ENCODE results near the gene TMEM222.
"Not testable (repeated sequence)": the region's sequence is repeated elsewhere in the genome, so short reads cannot be mapped to it uniquely, and the experiment has no call there.

TMEM222 gene

GRCh38 chr1:27321813-27322568 is at the start of gene TMEM222:
Gene TMEM222, plus strand, starts transcription at chr1:27322163. Its CDS starts 35 bp downstream, at chr1:27322198.
- Histone ChIP-seq H3K4me3 (ENCODE audit: low read depth in 1 of 2, low read length in 2 of 2) (peak within 1 kb of the TSS; percentile 95 to 99), H3K9me3 (ENCODE audit: low read length) (no peaks in the 10 kb centered on the region), H3K4me1 (ENCODE audit: insufficient read depth, low read length) (peaks cover 29% of the 10 kb centered on the region), H3K9ac (ENCODE audit: low read length) (peak within 1 kb of the TSS; percentile 69), H3K27ac (ENCODE audit: low read depth, low read length) (peak within 1 kb of the TSS; percentile 96), H3K36me3 (ENCODE audit: insufficient read depth, low read length) (peaks cover 17% of the 10 kb centered on the region), H3K27me3 (ENCODE audit: control insufficient read depth in 1 of 2, insufficient read depth in 2 of 2, low read length in 2 of 2) (no peaks in the 10 kb centered on the region)

GRCh38 chr1:27274204-27274603 is 47.8 kb upstream of the TMEM222 start:
- Histone ChIP-seq H3K27me3 (ENCODE audit: control insufficient read depth in 1 of 2, insufficient read depth in 2 of 2, low read length in 2 of 2) (no peaks in the 10 kb centered on the region), H3K9ac (ENCODE audit: low read length) (no peak overlapping the region), H3K27ac (ENCODE audit: low read depth, low read length) (no peak overlapping the region), H3K36me3 (ENCODE audit: insufficient read depth, low read length) (no peaks in the 10 kb centered on the region), H3K9me3 (ENCODE audit: low read length) (no peaks in the 10 kb centered on the region), H3K4me3 (ENCODE audit: low read depth in 1 of 2, low read length in 2 of 2) (no peak overlapping the region), H3K4me1 (ENCODE audit: insufficient read depth, low read length) (no peaks in the 10 kb centered on the region)

- Histone ChIP-seq H3K9me3 (ENCODE audit: low read length) (no peaks in the 10 kb centered on the region), H3K27me3 (ENCODE audit: control insufficient read depth in 1 of 2, insufficient read depth in 2 of 2, low read length in 2 of 2) (no peaks in the 10 kb centered on the region)
These were observed 46.3 kb upstream of the TMEM222 start for GRCh38 chr1:27275696-27276095.

GRCh38 chr1:27284425-27285273 is 37.3 kb upstream of the TMEM222 start:
- H3K4me3 ChIP-seq (ENCODE audit: low read depth in 1 of 2, low read length in 2 of 2): no peak overlapping the region
- no peaks in the 10 kb centered on the region for H3K27me3 ChIP-seq (ENCODE audit: control insufficient read depth in 1 of 2, insufficient read depth in 2 of 2, low read length in 2 of 2)
- H3K27ac ChIP-seq (ENCODE audit: low read depth, low read length): no peak overlapping the region
- no peaks in the 10 kb centered on the region for H3K9me3 ChIP-seq (ENCODE audit: low read length)
- H3K4me1 ChIP-seq (ENCODE audit: insufficient read depth, low read length): no peaks in the 10 kb centered on the region
- H3K36me3 ChIP-seq (ENCODE audit: insufficient read depth, low read length): peaks cover 27% of the 10 kb centered on the region
- H3K9ac ChIP-seq (ENCODE audit: low read length): no peak overlapping the region

More at GRCh38 chr1:27275696-27276095, 46.3 kb upstream of the TMEM222 start:
- H3K27ac ChIP-seq (ENCODE audit: low read depth, low read length): no peak overlapping the region
- no peak overlapping the region for H3K4me3 ChIP-seq (ENCODE audit: low read depth in 1 of 2, low read length in 2 of 2)
- H3K36me3 ChIP-seq (ENCODE audit: insufficient read depth, low read length): peaks cover 6% of the 10 kb centered on the region
- H3K4me1 ChIP-seq (ENCODE audit: insufficient read depth, low read length): no peaks in the 10 kb centered on the region
- no peak overlapping the region for H3K9ac ChIP-seq (ENCODE audit: low read length)

- no peaks in the 10 kb centered on the region for H3K9me3 ChIP-seq (ENCODE audit: low read length)
- no peak overlapping the region for H3K27ac ChIP-seq (ENCODE audit: low read depth, low read length)
- H3K4me1 ChIP-seq (ENCODE audit: insufficient read depth, low read length): no peaks in the 10 kb centered on the region
- no peak overlapping the region for H3K9ac ChIP-seq (ENCODE audit: low read length)
- no peaks in the 10 kb centered on the region for H3K27me3 ChIP-seq (ENCODE audit: control insufficient read depth in 1 of 2, insufficient read depth in 2 of 2, low read length in 2 of 2)
- no peak overlapping the region for H3K4me3 ChIP-seq (ENCODE audit: low read depth in 1 of 2, low read length in 2 of 2)
- H3K36me3 ChIP-seq (ENCODE audit: insufficient read depth, low read length): peaks cover 23% of the 10 kb centered on the region
These were observed 36.7 kb upstream of the TMEM222 start for GRCh38 chr1:27285274-27285660.

- not testable (repeated sequence) for H3K9me3 ChIP-seq (ENCODE audit: low read length); H3K4me1 ChIP-seq (ENCODE audit: insufficient read depth, low read length); H3K9ac ChIP-seq (ENCODE audit: low read length); H3K4me3 ChIP-seq (ENCODE audit: low read depth in 1 of 2, low read length in 2 of 2); H3K27me3 ChIP-seq (ENCODE audit: control insufficient read depth in 1 of 2, insufficient read depth in 2 of 2, low read length in 2 of 2); H3K27ac ChIP-seq (ENCODE audit: low read depth, low read length)
- peaks cover 25% of the 10 kb centered on the region for H3K36me3 ChIP-seq (ENCODE audit: insufficient read depth, low read length)
These were observed 36.1 kb upstream of the TMEM222 start for GRCh38 chr1:27285821-27286220.

GRCh38 chr1:27289125-27289524 is 32.8 kb upstream of the TMEM222 start:
- not testable (repeated sequence) for H3K9me3 ChIP-seq (ENCODE audit: low read length); H3K9ac ChIP-seq (ENCODE audit: low read length); H3K4me1 ChIP-seq (ENCODE audit: insufficient read depth, low read length); H3K27ac ChIP-seq (ENCODE audit: low read depth, low read length); H3K27me3 ChIP-seq (ENCODE audit: control insufficient read depth in 1 of 2, insufficient read depth in 2 of 2, low read length in 2 of 2); H3K4me3 ChIP-seq (ENCODE audit: low read depth in 1 of 2, low read length in 2 of 2)
- H3K36me3 ChIP-seq (ENCODE audit: insufficient read depth, low read length): peaks cover 34% of the 10 kb centered on the region

- no peaks in the 10 kb centered on the region for H3K4me1 ChIP-seq (ENCODE audit: insufficient read depth, low read length)
- H3K27me3 ChIP-seq (ENCODE audit: control insufficient read depth in 1 of 2, insufficient read depth in 2 of 2, low read length in 2 of 2): no peaks in the 10 kb centered on the region
- no peak overlapping the region for H3K4me3 ChIP-seq (ENCODE audit: low read depth in 1 of 2, low read length in 2 of 2)
- peaks cover 45% of the 10 kb centered on the region for H3K36me3 ChIP-seq (ENCODE audit: insufficient read depth, low read length)
- H3K27ac ChIP-seq (ENCODE audit: low read depth, low read length): no peak overlapping the region
- H3K9ac ChIP-seq (ENCODE audit: low read length): no peak overlapping the region
- no peaks in the 10 kb centered on the region for H3K9me3 ChIP-seq (ENCODE audit: low read length)
These were observed 31.4 kb upstream of the TMEM222 start for GRCh38 chr1:27290581-27290980.

GRCh38 chr1:27292106-27292505 is 29.9 kb upstream of the TMEM222 start:
- Histone ChIP-seq H3K36me3 (ENCODE audit: insufficient read depth, low read length) (peaks cover 58% of the 10 kb centered on the region), H3K27ac (ENCODE audit: low read depth, low read length) (no peak overlapping the region), H3K27me3 (ENCODE audit: control insufficient read depth in 1 of 2, insufficient read depth in 2 of 2, low read length in 2 of 2) (no peaks in the 10 kb centered on the region), H3K9me3 (ENCODE audit: low read length) (no peaks in the 10 kb centered on the region), H3K4me1 (ENCODE audit: insufficient read depth, low read length) (peaks cover 4% of the 10 kb centered on the region), H3K9ac (ENCODE audit: low read length) (no peak overlapping the region), H3K4me3 (ENCODE audit: low read depth in 1 of 2, low read length in 2 of 2) (no peak overlapping the region)

- H3K36me3 ChIP-seq (ENCODE audit: insufficient read depth, low read length): peaks cover 65% of the 10 kb centered on the region
- peaks cover 20% of the 10 kb centered on the region for H3K4me1 ChIP-seq (ENCODE audit: insufficient read depth, low read length)
- no peak overlapping the region for H3K4me3 ChIP-seq (ENCODE audit: low read depth in 1 of 2, low read length in 2 of 2)
- no peaks in the 10 kb centered on the region for H3K9me3 ChIP-seq (ENCODE audit: low read length)
- H3K27ac ChIP-seq (ENCODE audit: low read depth, low read length): no peak overlapping the region
- H3K27me3 ChIP-seq (ENCODE audit: control insufficient read depth in 1 of 2, insufficient read depth in 2 of 2, low read length in 2 of 2): no peaks in the 10 kb centered on the region
- no peak overlapping the region for H3K9ac ChIP-seq (ENCODE audit: low read length)
These were observed 28.0 kb upstream of the TMEM222 start for GRCh38 chr1:27293915-27294314.

GRCh38 chr1:27296773-27297291 is 25.1 kb upstream of the TMEM222 start:
- peaks cover 61% of the 10 kb centered on the region for H3K36me3 ChIP-seq (ENCODE audit: insufficient read depth, low read length)
- H3K4me1 ChIP-seq (ENCODE audit: insufficient read depth, low read length): peaks cover 46% of the 10 kb centered on the region
- no peaks in the 10 kb centered on the region for H3K9me3 ChIP-seq (ENCODE audit: low read length)
- no peak overlapping the region for H3K9ac ChIP-seq (ENCODE audit: low read length)
- H3K27ac ChIP-seq (ENCODE audit: low read depth, low read length): peak overlapping the region; percentile 49
- H3K4me3 ChIP-seq (ENCODE audit: low read depth in 1 of 2, low read length in 2 of 2): no peak overlapping the region
- no peaks in the 10 kb centered on the region for H3K27me3 ChIP-seq (ENCODE audit: control insufficient read depth in 1 of 2, insufficient read depth in 2 of 2, low read length in 2 of 2)
